ENCODE data around the gene PAX8.
"Not testable (repeated sequence)": the region's sequence is repeated elsewhere in the genome, so short reads cannot be mapped to it uniquely, and the experiment has no call there.

DNA sequence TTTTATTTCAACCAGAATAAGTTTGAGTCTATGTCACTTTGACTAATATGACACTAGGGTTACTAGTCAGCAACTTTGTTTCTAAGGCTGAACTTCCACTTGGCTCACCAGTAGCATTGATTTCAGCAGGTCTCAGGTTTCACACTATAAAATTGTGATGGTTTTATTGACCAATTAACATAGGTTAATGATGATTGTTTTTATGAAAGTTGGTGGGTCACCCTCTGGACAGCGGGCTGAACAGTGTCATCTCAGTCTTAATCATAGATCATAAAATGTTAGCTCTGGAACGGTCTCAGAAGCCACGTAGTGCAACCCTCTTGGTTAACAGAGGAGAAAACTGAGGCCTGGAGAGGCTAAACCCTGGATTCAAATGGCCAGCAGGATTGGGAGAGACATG, 40.2 kb upstream of the PAX8 start:
- TF ChIP-seq, protein P1, sequence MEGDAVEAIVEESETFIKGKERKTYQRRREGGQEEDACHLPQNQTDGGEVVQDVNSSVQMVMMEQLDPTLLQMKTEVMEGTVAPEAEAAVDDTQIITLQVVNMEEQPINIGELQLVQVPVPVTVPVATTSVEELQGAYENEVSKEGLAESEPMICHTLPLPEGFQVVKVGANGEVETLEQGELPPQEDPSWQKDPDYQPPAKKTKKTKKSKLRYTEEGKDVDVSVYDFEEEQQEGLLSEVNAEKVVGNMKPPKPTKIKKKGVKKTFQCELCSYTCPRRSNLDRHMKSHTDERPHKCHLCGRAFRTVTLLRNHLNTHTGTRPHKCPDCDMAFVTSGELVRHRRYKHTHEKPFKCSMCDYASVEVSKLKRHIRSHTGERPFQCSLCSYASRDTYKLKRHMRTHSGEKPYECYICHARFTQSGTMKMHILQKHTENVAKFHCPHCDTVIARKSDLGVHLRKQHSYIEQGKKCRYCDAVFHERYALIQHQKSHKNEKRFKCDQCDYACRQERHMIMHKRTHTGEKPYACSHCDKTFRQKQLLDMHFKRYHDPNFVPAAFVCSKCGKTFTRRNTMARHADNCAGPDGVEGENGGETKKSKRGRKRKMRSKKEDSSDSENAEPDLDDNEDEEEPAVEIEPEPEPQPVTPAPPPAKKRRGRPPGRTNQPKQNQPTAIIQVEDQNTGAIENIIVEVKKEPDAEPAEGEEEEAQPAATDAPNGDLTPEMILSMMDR (conservative IDR thresholded peaks at IDR 0.05; ENCODE audit: low read depth, low read length): not testable (repeated sequence)
- not testable (repeated sequence) for TF ChIP-seq EZH2 (IDR thresholded peaks at IDR 0.05; ENCODE audit: borderline replicate concordance, low read depth, low read length, poor library complexity, severe bottlenecking)
